ENCODE data around the gene RNF114. TPM values are rescaled to one million over a fixed set of nuclear protein-coding genes. Genes with fewer than 3 reads are reported as not detected.

Gene RNF114, protein sequence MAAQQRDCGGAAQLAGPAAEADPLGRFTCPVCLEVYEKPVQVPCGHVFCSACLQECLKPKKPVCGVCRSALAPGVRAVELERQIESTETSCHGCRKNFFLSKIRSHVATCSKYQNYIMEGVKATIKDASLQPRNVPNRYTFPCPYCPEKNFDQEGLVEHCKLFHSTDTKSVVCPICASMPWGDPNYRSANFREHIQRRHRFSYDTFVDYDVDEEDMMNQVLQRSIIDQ
- 35.0 TPM for total RNA-seq

DNA sequence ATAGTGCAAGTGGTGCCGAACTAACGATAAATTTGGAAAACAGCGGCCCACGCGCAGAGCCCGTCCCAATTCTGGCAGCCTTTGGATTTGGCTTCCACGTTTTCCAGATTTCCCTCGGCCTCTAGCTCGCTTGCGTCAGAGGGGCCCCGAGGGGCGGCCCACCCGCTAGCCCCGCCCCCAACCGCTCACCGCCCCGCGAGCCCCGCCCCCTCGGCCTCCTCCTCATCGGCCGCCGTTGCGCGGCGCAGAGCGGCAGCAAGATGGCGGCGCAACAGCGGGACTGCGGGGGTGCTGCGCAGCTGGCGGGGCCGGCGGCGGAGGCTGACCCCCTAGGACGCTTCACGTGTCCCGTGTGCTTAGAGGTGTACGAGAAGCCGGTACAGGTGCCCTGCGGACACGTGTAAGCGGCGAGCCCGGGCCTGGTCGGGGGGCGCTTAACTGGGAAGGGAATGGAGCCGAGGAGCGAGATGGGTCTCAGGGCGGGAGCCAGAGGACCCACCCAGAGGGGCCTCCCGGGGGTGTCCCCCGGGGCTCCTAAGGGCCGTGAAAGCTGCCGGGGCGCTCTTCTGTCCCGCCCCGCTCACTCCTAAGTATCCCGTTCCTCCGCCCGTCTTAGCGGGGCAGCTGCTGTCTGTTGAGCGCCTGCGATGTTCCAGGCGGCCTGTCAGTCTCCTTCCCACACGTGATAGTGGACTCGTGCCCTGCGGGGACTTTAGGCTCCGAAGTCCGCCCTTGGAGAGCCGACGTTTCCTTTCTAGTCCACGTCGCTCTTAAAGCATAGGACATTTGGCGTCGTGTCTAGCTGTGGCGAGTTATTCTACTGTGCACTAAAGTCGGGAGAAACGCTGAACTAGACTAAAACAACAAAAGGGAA is at the start of gene RNF114:
Gene RNF114, plus strand, starts transcription at position 245 of the 874 bp plus-strand sequence. Its CDS starts 16 bp downstream, at position 261.
- H3K4me1 ChIP-seq (ENCODE audit: control insufficient read depth in 3 of 3, insufficient read depth in 3 of 3, low read length in 3 of 3): peaks cover 41 to 44% (median 43%) of the 10 kb centered on the region in 3 donors
- peak within 1 kb of the TSS; percentile 76 to 90 (median 81) for H3K4me3 ChIP-seq (ENCODE audit: low read length in 3 of 3)
- H3K9ac ChIP-seq (ENCODE audit: low read depth in 1 of 3, low read length in 3 of 3): peak within 1 kb of the TSS; percentile 93 to 100 (median 99)

DNA sequence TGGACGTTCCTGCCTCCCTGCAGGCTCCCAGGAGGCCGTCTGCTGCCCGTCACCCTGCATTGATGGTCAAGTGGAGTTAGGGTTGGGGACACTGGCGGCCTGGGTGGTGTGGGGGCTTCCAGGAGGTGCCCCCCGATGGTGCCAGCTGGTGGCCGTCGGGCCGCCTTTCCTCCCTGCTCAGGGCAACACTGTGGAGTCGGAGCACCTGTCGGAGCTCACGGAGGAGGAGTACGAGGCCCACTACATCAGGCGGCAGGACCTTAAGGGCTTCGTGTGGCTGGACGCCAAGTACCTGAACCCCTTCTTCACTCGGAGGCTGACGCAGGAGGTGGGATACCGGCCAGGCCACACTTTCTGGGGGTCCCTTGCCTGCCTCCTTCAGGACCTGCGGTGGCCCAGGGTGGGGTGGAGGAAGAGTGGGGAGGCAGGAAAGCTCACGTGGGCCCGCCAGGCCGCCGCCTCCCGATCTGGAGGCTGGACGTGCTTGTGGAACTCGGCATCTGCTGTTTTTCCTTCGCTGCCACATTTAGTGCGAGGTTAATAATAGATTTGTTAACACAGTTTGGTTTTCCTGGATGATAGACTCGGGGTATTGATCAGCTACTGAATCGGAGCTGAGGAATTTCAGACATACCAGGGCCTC is 49.5 kb upstream of the RNF114 start:
- Histone ChIP-seq H3K4me1 (ENCODE audit: control insufficient read depth in 3 of 3, insufficient read depth in 3 of 3, low read length in 3 of 3) (peaks cover 17 to 29% (median 23%) of the 10 kb centered on the region in 3 donors), H3K4me3 (ENCODE audit: low read length in 3 of 3) (no peak overlapping the region), H3K27me3 (ENCODE audit: control insufficient read depth in 3 of 3, insufficient read depth in 3 of 3, low read length in 3 of 3) (no peaks in the 10 kb centered on the region), H3K9ac (ENCODE audit: low read depth in 1 of 3, low read length in 3 of 3) (peak overlapping the region in 2 of 3 donors; percentile 14 to 57), H3K27ac (ENCODE audit: low read depth, low read length) (peak overlapping the region; percentile 68), H3K9me3 (ENCODE audit: control insufficient read depth in 3 of 3, low read length in 3 of 3) (no peaks in the 10 kb centered on the region), H3K36me3 (ENCODE audit: control insufficient read depth in 3 of 3, insufficient read depth in 3 of 3, low read length in 3 of 3) (peaks cover 37 to 52% (median 40%) of the 10 kb centered on the region in 3 donors)

More for the DNA sequence above, at the start of gene RNF114:
- H3K9me3 ChIP-seq (ENCODE audit: control insufficient read depth in 3 of 3, low read length in 3 of 3): no peaks in the 10 kb centered on the region
- H3K36me3 ChIP-seq (ENCODE audit: control insufficient read depth in 3 of 3, insufficient read depth in 3 of 3, low read length in 3 of 3): peaks cover 3 to 10% (median 7%) of the 10 kb centered on the region in 3 donors
- no peaks in the 10 kb centered on the region for H3K27me3 ChIP-seq (ENCODE audit: control insufficient read depth in 3 of 3, insufficient read depth in 3 of 3, low read length in 3 of 3)
- H3K27ac ChIP-seq (ENCODE audit: low read depth, low read length): peak within 1 kb of the TSS; percentile 98

DNA sequence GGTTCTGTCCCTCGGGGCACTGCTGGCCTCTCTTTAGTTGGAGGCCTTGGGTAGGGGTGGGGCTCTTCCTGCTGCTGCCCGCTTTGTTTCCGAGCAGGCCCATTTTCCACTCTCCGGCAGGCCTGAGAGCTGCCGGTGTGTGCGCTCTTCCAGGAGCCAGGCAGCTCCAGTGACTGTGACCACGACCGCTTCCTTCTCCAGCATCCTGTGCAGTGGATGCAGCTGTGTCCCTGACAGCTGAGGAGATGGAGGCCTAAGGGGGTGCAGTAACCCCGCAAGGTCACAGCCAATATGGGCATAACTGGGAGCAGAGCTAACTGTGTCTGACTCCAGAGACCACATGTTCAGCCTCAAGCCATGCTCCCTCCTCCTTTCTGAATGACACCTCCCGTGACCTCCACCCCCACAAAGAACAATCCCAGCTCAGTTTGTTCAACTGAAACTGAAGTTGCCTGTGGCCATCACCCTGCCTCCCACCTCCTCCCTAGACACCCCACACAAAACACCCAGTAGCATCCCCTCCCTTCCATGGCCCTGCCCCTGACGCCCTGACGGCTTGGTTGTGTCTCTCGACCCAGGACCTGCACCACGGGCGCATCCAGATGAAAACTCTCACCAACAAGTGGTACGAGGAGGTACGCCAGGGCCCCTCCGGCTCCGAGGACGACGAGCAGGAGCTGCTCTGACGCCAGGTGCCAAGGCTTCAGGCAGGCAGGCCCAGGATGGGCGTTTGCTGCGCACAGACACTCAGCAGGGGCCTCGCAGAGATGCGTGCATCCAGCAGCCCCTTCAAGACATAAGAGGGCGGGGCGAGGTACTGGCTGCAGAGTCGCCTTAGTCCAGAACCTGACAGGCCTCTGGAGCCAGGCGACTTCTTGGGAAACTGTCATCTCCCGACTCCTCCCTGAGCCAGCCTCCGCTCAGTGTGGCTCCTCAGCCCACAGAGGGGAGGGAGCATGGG is 48.7 kb upstream of the RNF114 start:
- H3K27ac ChIP-seq (ENCODE audit: low read depth, low read length): peak overlapping the region; percentile 68
- peaks cover 22 to 34% (median 28%) of the 10 kb centered on the region in 3 donors for H3K4me1 ChIP-seq (ENCODE audit: control insufficient read depth in 3 of 3, insufficient read depth in 3 of 3, low read length in 3 of 3)
- no peaks in the 10 kb centered on the region for H3K9me3 ChIP-seq (ENCODE audit: control insufficient read depth in 3 of 3, low read length in 3 of 3)
- peak overlapping the region in 1 of 3 donors; percentile 14 for H3K4me3 ChIP-seq (ENCODE audit: low read length in 3 of 3)
- H3K9ac ChIP-seq (ENCODE audit: low read depth in 1 of 3, low read length in 3 of 3): peak overlapping the region in 2 of 3 donors; percentile 14 to 57
- no peaks in the 10 kb centered on the region for H3K27me3 ChIP-seq (ENCODE audit: control insufficient read depth in 3 of 3, insufficient read depth in 3 of 3, low read length in 3 of 3)
- H3K36me3 ChIP-seq (ENCODE audit: control insufficient read depth in 3 of 3, insufficient read depth in 3 of 3, low read length in 3 of 3): peaks cover 34 to 52% (median 35%) of the 10 kb centered on the region in 3 donors

GRCh38 chr20:49888212-49889000 is 47.8 kb upstream of the RNF114 start:
- Histone ChIP-seq H3K27ac (ENCODE audit: low read depth, low read length) (peak overlapping the region; percentile 33), H3K27me3 (ENCODE audit: control insufficient read depth in 3 of 3, insufficient read depth in 3 of 3, low read length in 3 of 3) (no peaks in the 10 kb centered on the region), H3K9ac (ENCODE audit: low read depth in 1 of 3, low read length in 3 of 3) (peak overlapping the region in 2 of 3 donors; percentile 33 to 50), H3K4me1 (ENCODE audit: control insufficient read depth in 3 of 3, insufficient read depth in 3 of 3, low read length in 3 of 3) (peaks cover 27 to 43% (median 37%) of the 10 kb centered on the region in 3 donors), H3K36me3 (ENCODE audit: control insufficient read depth in 3 of 3, insufficient read depth in 3 of 3, low read length in 3 of 3) (peaks cover 30 to 46% (median 30%) of the 10 kb centered on the region in 3 donors), H3K9me3 (ENCODE audit: control insufficient read depth in 3 of 3, low read length in 3 of 3) (no peaks in the 10 kb centered on the region), H3K4me3 (ENCODE audit: low read length in 3 of 3) (no peak overlapping the region)

GRCh38 chr20:49889001-49889934 is 46.9 kb upstream of the RNF114 start:
- Histone ChIP-seq H3K36me3 (ENCODE audit: control insufficient read depth in 3 of 3, insufficient read depth in 3 of 3, low read length in 3 of 3) (peaks cover 24 to 39% (median 26%) of the 10 kb centered on the region in 3 donors), H3K4me3 (ENCODE audit: low read length in 3 of 3) (no peak overlapping the region), H3K9ac (ENCODE audit: low read depth in 1 of 3, low read length in 3 of 3) (peak overlapping the region in 1 of 3 donors; percentile 50), H3K4me1 (ENCODE audit: control insufficient read depth in 3 of 3, insufficient read depth in 3 of 3, low read length in 3 of 3) (peaks cover 27 to 45% (median 39%) of the 10 kb centered on the region in 3 donors), H3K27ac (ENCODE audit: low read depth, low read length) (no peak overlapping the region), H3K27me3 (ENCODE audit: control insufficient read depth in 3 of 3, insufficient read depth in 3 of 3, low read length in 3 of 3) (no peaks in the 10 kb centered on the region), H3K9me3 (ENCODE audit: control insufficient read depth in 3 of 3, low read length in 3 of 3) (no peaks in the 10 kb centered on the region)

- no peaks in the 10 kb centered on the region for H3K27me3 ChIP-seq (ENCODE audit: control insufficient read depth in 3 of 3, insufficient read depth in 3 of 3, low read length in 3 of 3)
- H3K27ac ChIP-seq (ENCODE audit: low read depth, low read length): no peak overlapping the region
- peaks cover 27 to 45% (median 39%) of the 10 kb centered on the region in 3 donors for H3K4me1 ChIP-seq (ENCODE audit: control insufficient read depth in 3 of 3, insufficient read depth in 3 of 3, low read length in 3 of 3)
- H3K4me3 ChIP-seq (ENCODE audit: low read length in 3 of 3): no peak overlapping the region
- H3K9me3 ChIP-seq (ENCODE audit: control insufficient read depth in 3 of 3, low read length in 3 of 3): no peaks in the 10 kb centered on the region
- peaks cover 17 to 32% (median 19%) of the 10 kb centered on the region in 3 donors for H3K36me3 ChIP-seq (ENCODE audit: control insufficient read depth in 3 of 3, insufficient read depth in 3 of 3, low read length in 3 of 3)
- no peak overlapping the region for H3K9ac ChIP-seq (ENCODE audit: low read depth in 1 of 3, low read length in 3 of 3)
These were observed 46.3 kb upstream of the RNF114 start for GRCh38 chr20:49889935-49890333.

GRCh38 chr20:49890471-49891361 is 45.5 kb upstream of the RNF114 start:
- H3K4me1 ChIP-seq (ENCODE audit: control insufficient read depth in 3 of 3, insufficient read depth in 3 of 3, low read length in 3 of 3): peaks cover 27 to 45% (median 39%) of the 10 kb centered on the region in 3 donors

More at GRCh38 chr20:49890471-49891361, 45.5 kb upstream of the RNF114 start:
- no peak overlapping the region for H3K4me3 ChIP-seq (ENCODE audit: low read length in 3 of 3)
- H3K27ac ChIP-seq (ENCODE audit: low read depth, low read length): no peak overlapping the region
- H3K9ac ChIP-seq (ENCODE audit: low read depth in 1 of 3, low read length in 3 of 3): no peak overlapping the region
- H3K9me3 ChIP-seq (ENCODE audit: control insufficient read depth in 3 of 3, low read length in 3 of 3): no peaks in the 10 kb centered on the region
- peaks cover 11 to 28% (median 11%) of the 10 kb centered on the region in 3 donors for H3K36me3 ChIP-seq (ENCODE audit: control insufficient read depth in 3 of 3, insufficient read depth in 3 of 3, low read length in 3 of 3)
- H3K27me3 ChIP-seq (ENCODE audit: control insufficient read depth in 3 of 3, insufficient read depth in 3 of 3, low read length in 3 of 3): no peaks in the 10 kb centered on the region

Measured in skeletal muscle tissue (tissue), 4 donors.